Measurements from ENCODE around the gene TSKU. TPM values are rescaled to one million over a fixed set of nuclear protein-coding genes. Genes with fewer than 3 reads are reported as not detected.

Gene TSKU
- total and polyA plus RNA-seq, 2 experiments from 2014 or later = 61.9 to 81.9 TPM

GRCh38 chr11:76742902-76743301 is 40.3 kb upstream of the TSKU start:
- WGBS (ENCODE audit: low lambda C conversion rate, missing lambda C conversion rate) = 60% methylated on average over 4 of the region's 4 CpGs
- no peak overlapping the region for H3K27ac ChIP-seq
- no peaks in the 10 kb centered on the region for H3K27me3 ChIP-seq
- H3K36me3 ChIP-seq (replicated peaks; ENCODE audit: insufficient read depth, low read depth) = no peaks in the 10 kb centered on the region
- H3K4me2 ChIP-seq = no peak overlapping the region
- TF ChIP-seq EZH2phosphoT487 (IDR thresholded peaks at IDR 0.05; ENCODE audit: low read depth, severe bottlenecking, unreplicated experiment) = no peak
- no peak for TF ChIP-seq CTCF (IDR thresholded peaks at IDR 0.05; ENCODE audit: poor library complexity)
- no peak for TF ChIP-seq EZH2 (IDR thresholded peaks at IDR 0.05; ENCODE audit: borderline replicate concordance)
- DNase-seq (ENCODE audit: low spot score) = no peak
- no peaks in the 10 kb centered on the region for H4K20me1 ChIP-seq (ENCODE audit: insufficient read depth, poor library complexity, severe bottlenecking)
- no peak overlapping the region for H2AFZ ChIP-seq
- H3K9me3 ChIP-seq (ENCODE audit: low read depth) = no peaks in the 10 kb centered on the region
- no peak overlapping the region for H3K4me3 ChIP-seq
- H3K9me2 ChIP-seq (replicated peaks; ENCODE audit: insufficient read depth) = no peaks in the 10 kb centered on the region
- no peaks in the 10 kb centered on the region for H3K79me2 ChIP-seq
- peaks cover 4% of the 10 kb centered on the region for H3K4me1 ChIP-seq (ENCODE audit: insufficient read depth)

DNA sequence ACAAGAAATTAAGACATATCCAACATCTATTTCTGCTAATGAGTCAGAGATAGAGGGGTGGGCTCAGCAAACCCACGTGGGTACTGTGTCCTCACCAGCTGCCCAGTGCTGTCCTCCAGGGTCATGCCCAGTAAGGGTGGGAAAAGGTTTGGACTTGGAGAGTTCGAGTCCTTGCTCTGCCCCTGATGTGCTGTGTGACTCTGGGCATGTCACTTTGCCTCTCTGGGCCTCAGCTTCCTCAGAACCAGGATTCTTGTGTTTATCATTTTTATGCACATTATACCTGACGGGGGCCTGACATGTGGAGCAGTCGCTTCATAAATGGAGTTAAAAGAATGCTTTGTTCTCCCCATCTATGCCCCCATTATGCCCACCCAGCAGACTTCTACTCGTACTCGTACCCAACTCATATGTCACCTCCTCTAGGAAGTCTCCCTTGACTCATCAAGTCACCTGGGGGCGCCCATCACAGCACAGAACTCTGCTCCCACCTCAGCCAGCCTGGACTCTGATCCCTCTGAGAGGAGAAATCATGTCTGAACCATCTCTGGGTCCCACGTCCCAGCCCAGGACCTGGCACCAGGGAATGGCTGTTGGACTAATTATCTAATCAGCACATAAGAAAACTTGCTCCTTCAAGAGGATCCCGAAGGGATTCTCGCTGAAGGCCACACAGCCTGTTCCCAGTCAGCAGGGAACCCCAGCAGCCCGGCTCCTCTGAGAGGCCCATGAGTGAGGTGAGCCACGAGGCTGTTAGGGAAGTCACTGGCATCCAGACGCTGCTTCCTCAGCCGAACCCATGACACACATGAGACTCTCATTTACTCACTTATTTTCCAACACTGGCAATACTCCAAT is 38.7 kb upstream of the TSKU start:
- Histone ChIP-seq H3K27ac (peak overlapping the region; percentile 75), H3K4me3 (no peak overlapping the region), H4K20me1 (ENCODE audit: insufficient read depth, poor library complexity, severe bottlenecking) (no peaks in the 10 kb centered on the region), H3K4me1 (ENCODE audit: insufficient read depth) (peaks cover 12% of the 10 kb centered on the region), H3K27me3 (no peaks in the 10 kb centered on the region), H3K36me3 (replicated peaks; ENCODE audit: insufficient read depth, low read depth) (no peaks in the 10 kb centered on the region), H2AFZ (no peak overlapping the region), H3K79me2 (no peaks in the 10 kb centered on the region), H3K9me2 (replicated peaks; ENCODE audit: insufficient read depth) (no peaks in the 10 kb centered on the region), H3K9me3 (ENCODE audit: low read depth) (no peaks in the 10 kb centered on the region), H3K4me2 (no peak overlapping the region)
- peak; percentile 38 for DNase-seq (ENCODE audit: low spot score)
- 78% methylated on average over 14 of the region's 14 CpGs for whole genome bisulfite sequencing (ENCODE audit: low lambda C conversion rate, missing lambda C conversion rate)
- no peak for TF ChIP-seq CTCF (IDR thresholded peaks at IDR 0.05; ENCODE audit: poor library complexity)
- no peak for TF ChIP-seq EZH2 (IDR thresholded peaks at IDR 0.05; ENCODE audit: borderline replicate concordance)
- no peak for TF ChIP-seq EZH2phosphoT487 (IDR thresholded peaks at IDR 0.05; ENCODE audit: low read depth, severe bottlenecking, unreplicated experiment)

DNA sequence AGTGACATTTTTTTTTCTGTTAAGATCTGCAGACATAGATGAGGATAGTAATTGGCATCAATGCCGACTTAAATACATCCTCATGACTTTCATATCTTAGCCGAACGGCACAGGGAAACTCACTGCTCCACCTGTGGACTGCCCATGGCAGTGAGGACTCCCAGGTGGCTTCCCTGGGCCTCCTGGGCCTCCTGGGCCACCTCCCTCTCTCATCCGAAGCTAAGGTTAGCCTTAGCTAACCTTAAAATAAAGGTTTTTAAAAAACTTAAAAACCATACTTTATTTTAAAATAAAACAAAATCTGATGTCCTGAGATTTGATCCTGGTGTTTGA is 38.1 kb upstream of the TSKU start:
- WGBS (ENCODE audit: low lambda C conversion rate, missing lambda C conversion rate) = 82% methylated on average over 4 of the region's 4 CpGs
- no peak overlapping the region for H3K4me2 ChIP-seq
- peak overlapping the region; percentile 75 for H3K27ac ChIP-seq
- no peaks in the 10 kb centered on the region for H3K9me3 ChIP-seq (ENCODE audit: low read depth)
- H3K36me3 ChIP-seq (replicated peaks; ENCODE audit: insufficient read depth, low read depth) = no peaks in the 10 kb centered on the region
- H3K79me2 ChIP-seq = no peaks in the 10 kb centered on the region
- no peaks in the 10 kb centered on the region for H3K9me2 ChIP-seq (replicated peaks; ENCODE audit: insufficient read depth)
- H3K4me3 ChIP-seq = no peak overlapping the region
- no peaks in the 10 kb centered on the region for H3K27me3 ChIP-seq
- TF ChIP-seq EZH2phosphoT487 (IDR thresholded peaks at IDR 0.05; ENCODE audit: low read depth, severe bottlenecking, unreplicated experiment) = no peak
- no peak for TF ChIP-seq EZH2 (IDR thresholded peaks at IDR 0.05; ENCODE audit: borderline replicate concordance)
- no peak for TF ChIP-seq CTCF (IDR thresholded peaks at IDR 0.05; ENCODE audit: poor library complexity)
- no peak overlapping the region for H2AFZ ChIP-seq
- H4K20me1 ChIP-seq (ENCODE audit: insufficient read depth, poor library complexity, severe bottlenecking) = no peaks in the 10 kb centered on the region
- peaks cover 12% of the 10 kb centered on the region for H3K4me1 ChIP-seq (ENCODE audit: insufficient read depth)
- DNase-seq (ENCODE audit: low spot score) = no peak

All from hepatocyte (in vitro differentiated cells).